HEK293 (cell line): Measurements from ENCODE around the gene NAPG.

ENCODE experiments used
- CTCF ChIA-PET: fragments of 350-600 bp; formaldehyde crosslinking; extraction: SDS; loops from one replicate; lab custom pipeline; 2021; ENCODE audit warnings: antibody characterized with exemption; lab: Yijun Ruan, JAX
- POLR2A ChIA-PET: fragments of 300-600 bp; formaldehyde crosslinking; extraction: SDS; loops from one replicate; lab custom pipeline; 2020; ENCODE audit warnings: antibody characterized with exemption, inconsistent platforms; lab: Yijun Ruan, JAX
- H3K27ac ChIP-seq: fragments of 200-500 bp; sonication (Bioruptor generic); 2 replicates; pipeline ENCODE4 v1.5.1; 2014; ENCODE audit warnings: low read depth, low read length, control low read depth, inconsistent platforms; ENCODE audit errors: extremely low read depth
- H3K36me3 ChIP-seq, 2 experiments: fragments of 200-500 bp in 1 of 2; sonication (Bioruptor generic) in 1 of 2; 1 replicate in 1 of 2; 2 replicates in 1 of 2; pipeline ENCODE4 v1.5.1; 2014 to 2017; ENCODE audit warnings: inconsistent platforms in 2 of 2, low read length in 2 of 2; ENCODE audit not compliant: control insufficient read depth in 2 of 2, insufficient read depth in 1 of 2
- H3K4me1 ChIP-seq: fragments of 200-500 bp; sonication (Bioruptor generic); 2 replicates; pipeline ENCODE4 v1.5.1; 2014; ENCODE audit warnings: mild to moderate bottlenecking, low read length, inconsistent platforms; ENCODE audit not compliant: control insufficient read depth, insufficient read depth
- H3K4me3 ChIP-seq: 2 replicates; pipeline ENCODE4 v1.5.1; 2011; ENCODE audit warnings: low read depth, mild to moderate bottlenecking, control low read depth, low read length, moderate library complexity
- H3K9me3 ChIP-seq: fragments of 200-500 bp; sonication (Bioruptor generic); 2 replicates; pipeline ENCODE4 v1.5.1; 2014; ENCODE audit warnings: low read depth, low read length, inconsistent platforms; ENCODE audit not compliant: control insufficient read depth, insufficient read depth
- OSR2 ChIP-seq: fragments of 450-650 bp; formaldehyde crosslinking; IDR thresholded peaks from 2 replicates; pipeline ENCODE4 v1.5.1; 2016; ENCODE audit warnings: missing biosample characterization, missing genetic modification characterization
- PRDM6 ChIP-seq: fragments of 450-650 bp; formaldehyde crosslinking; IDR thresholded peaks from 2 replicates; pipeline ENCODE4 v1.5.1; 2017; ENCODE audit warnings: missing biosample characterization, missing genetic modification characterization
- SALL2 ChIP-seq: fragments of 450-650 bp; formaldehyde crosslinking; IDR thresholded peaks from 2 replicates; pipeline ENCODE4 v1.5.0; 2017; ENCODE audit warnings: missing biosample characterization, mild to moderate bottlenecking, missing genetic modification characterization, borderline replicate concordance
- ZBTB8A ChIP-seq: fragments of 450-650 bp; formaldehyde crosslinking; IDR thresholded peaks from 2 replicates; pipeline ENCODE4 v1.5.1; 2016; ENCODE audit warnings: missing biosample characterization, missing genetic modification characterization
- ZFP37 ChIP-seq: fragments of 450-650 bp; formaldehyde crosslinking; IDR thresholded peaks from 2 replicates; pipeline ENCODE4 v1.5.1; 2016; ENCODE audit warnings: missing biosample characterization, missing genetic modification characterization
- ZNF10 ChIP-seq: fragments of 450-650 bp; formaldehyde crosslinking; IDR thresholded peaks from 2 replicates; pipeline ENCODE4 v1.5.1; 2017; ENCODE audit warnings: missing biosample characterization, missing genetic modification characterization
- ZNF133 ChIP-seq: fragments of 450-650 bp; formaldehyde crosslinking; IDR thresholded peaks from 2 replicates; pipeline ENCODE4 v1.5.1; 2016; ENCODE audit warnings: missing biosample characterization, missing genetic modification characterization
- ZNF19 ChIP-seq: fragments of 450-650 bp; formaldehyde crosslinking; IDR thresholded peaks from 2 replicates; pipeline ENCODE4; 2016; ENCODE audit warnings: missing biosample characterization, missing genetic modification characterization, low read depth
- ZNF221 ChIP-seq: fragments of 450-650 bp; formaldehyde crosslinking; IDR thresholded peaks from 2 replicates; pipeline ENCODE4 v1.5.1; 2017; ENCODE audit warnings: missing biosample characterization, missing genetic modification characterization, borderline replicate concordance
- ZNF223 ChIP-seq: fragments of 450-650 bp; formaldehyde crosslinking; IDR thresholded peaks from 2 replicates; pipeline ENCODE4 v1.5.1; 2016; ENCODE audit warnings: missing biosample characterization, missing genetic modification characterization
- ZNF280D ChIP-seq: fragments of 450-650 bp; formaldehyde crosslinking; IDR thresholded peaks from 2 replicates; pipeline ENCODE4 v1.5.1; 2016; ENCODE audit warnings: missing biosample characterization, missing genetic modification characterization
- ZNF354C ChIP-seq: fragments of 450-650 bp; formaldehyde crosslinking; IDR thresholded peaks from 2 replicates; pipeline ENCODE4 v1.5.1; 2016; ENCODE audit warnings: missing biosample characterization, missing genetic modification characterization, low read depth, borderline replicate concordance
- ZNF398 ChIP-seq: fragments of 450-650 bp; formaldehyde crosslinking; IDR thresholded peaks from 2 replicates; pipeline ENCODE4 v1.5.1; 2017; ENCODE audit warnings: missing biosample characterization, missing genetic modification characterization
- ZNF544 ChIP-seq: fragments of 450-650 bp; formaldehyde crosslinking; IDR thresholded peaks from 2 replicates; pipeline ENCODE4 v1.5.0; 2017; ENCODE audit warnings: missing biosample characterization, missing genetic modification characterization
- ZNF548 ChIP-seq: fragments of 450-650 bp; formaldehyde crosslinking; IDR thresholded peaks from 2 replicates; pipeline ENCODE4 v1.5.1; 2016; ENCODE audit warnings: missing biosample characterization, missing genetic modification characterization
- ZNF658 ChIP-seq: fragments of 450-650 bp; formaldehyde crosslinking; IDR thresholded peaks from 2 replicates; pipeline ENCODE4; 2016; ENCODE audit warnings: missing biosample characterization, missing genetic modification characterization
- ZNF701 ChIP-seq: fragments of 450-650 bp; formaldehyde crosslinking; IDR thresholded peaks from 2 replicates; pipeline ENCODE4 v1.5.1; 2016; ENCODE audit warnings: missing biosample characterization, missing genetic modification characterization
- ZNF747 ChIP-seq: fragments of 450-650 bp; formaldehyde crosslinking; IDR thresholded peaks from 2 replicates; pipeline ENCODE4 v1.5.1; 2016; ENCODE audit warnings: missing biosample characterization, missing genetic modification characterization
- ZNF785 ChIP-seq: fragments of 450-650 bp; formaldehyde crosslinking; IDR thresholded peaks from 2 replicates; pipeline ENCODE4 v1.5.1; 2016; ENCODE audit warnings: missing biosample characterization, missing genetic modification characterization
- TF ChIP-seq, protein P1 (sequence below): fragments of 450-650 bp; formaldehyde crosslinking; IDR thresholded peaks from 2 replicates; pipeline ENCODE4; 2016; ENCODE audit warnings: missing biosample characterization, missing genetic modification characterization
- TF ChIP-seq, protein P2 (sequence below): fragments of 450-650 bp; formaldehyde crosslinking; IDR thresholded peaks from 2 replicates; pipeline ENCODE4 v1.5.0; 2017; ENCODE audit warnings: missing biosample characterization, missing genetic modification characterization, borderline replicate concordance

The NAPG gene

DNA sequence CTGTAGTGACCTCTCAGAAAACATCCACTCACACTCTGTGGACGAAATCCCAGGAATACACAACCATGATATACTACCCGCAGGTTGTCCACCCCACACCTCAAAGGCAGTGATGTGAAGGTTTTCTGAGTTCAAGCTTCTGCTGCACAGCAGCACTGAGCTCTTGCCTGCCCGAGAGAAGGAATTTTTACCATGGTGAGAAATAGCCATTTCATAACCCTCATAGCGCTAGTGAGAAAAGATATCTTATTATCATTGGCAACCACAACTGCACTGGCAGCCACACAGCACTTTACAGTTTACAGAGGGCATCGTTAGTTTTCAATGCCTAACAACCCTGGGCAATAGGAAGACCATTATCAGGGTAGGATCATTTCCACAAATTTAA lies 36.9 kb downstream of the NAPG start:
- CTCF ChIA-PET = interaction anchor here (0.6 to 1.9 kb wide), 3 partner anchors 9 to 591 kb away, joined by 3 to 5 read pairs (median 3); no protein-coding TSS in a partner anchor
- POLR2A ChIA-PET = no interaction called here

GRCh38 chr18:10563886-10564285 lies 38.1 kb downstream of the NAPG start:
- ChIA-PET CTCF (interaction anchor here (1.9 kb wide), 1 partner anchor 590 kb away, joined by 5 read pairs; no protein-coding TSS in a partner anchor), POLR2A (no interaction called here)
- H3K4me3 ChIP-seq = no peak overlapping the region
- H3K4me1 ChIP-seq = no peaks in the 10 kb centered on the region
- H3K9me3 ChIP-seq = no peaks in the 10 kb centered on the region
- no peaks in the 10 kb centered on the region for H3K36me3 ChIP-seq
- no peak overlapping the region for H3K27ac ChIP-seq
- no peak for TF ChIP-seq OSR2
- TF ChIP-seq SALL2 (tag by site-specific recombination) = no peak
- TF ChIP-seq ZNF398 (tag by site-specific recombination) = no peak
- TF ChIP-seq ZNF223 (tag by site-specific recombination) = no peak
- TF ChIP-seq PRDM6 (tag by site-specific recombination) = no peak
- TF ChIP-seq ZNF19 (tag by site-specific recombination) = no peak
- no peak for TF ChIP-seq ZNF221 (tag by site-specific recombination)
- no peak for TF ChIP-seq ZNF133 (tag by site-specific recombination)
- TF ChIP-seq ZNF701 (tag by site-specific recombination) = no peak
- TF ChIP-seq ZBTB8A (tag by site-specific recombination) = no peak
- no peak for TF ChIP-seq ZNF785 (tag by site-specific recombination)

More for the DNA sequence above, 36.9 kb downstream of the NAPG start:
- no peak overlapping the region for H3K27ac ChIP-seq
- H3K4me1 ChIP-seq = no peaks in the 10 kb centered on the region
- peaks cover 0 to 6% of the 10 kb centered on the region in 2 experiments; a peak in 1 of 3 replicates for H3K36me3 ChIP-seq
- H3K9me3 ChIP-seq = no peaks in the 10 kb centered on the region
- no peak overlapping the region for H3K4me3 ChIP-seq
- no peak for TF ChIP-seq ZNF280D (tag by site-specific recombination)
- TF ChIP-seq ZNF747 (tag by site-specific recombination) = no peak
- no peak for TF ChIP-seq ZNF354C (tag by site-specific recombination)
- no peak for TF ChIP-seq ZNF544 (tag by site-specific recombination)
- TF ChIP-seq, protein P1, sequence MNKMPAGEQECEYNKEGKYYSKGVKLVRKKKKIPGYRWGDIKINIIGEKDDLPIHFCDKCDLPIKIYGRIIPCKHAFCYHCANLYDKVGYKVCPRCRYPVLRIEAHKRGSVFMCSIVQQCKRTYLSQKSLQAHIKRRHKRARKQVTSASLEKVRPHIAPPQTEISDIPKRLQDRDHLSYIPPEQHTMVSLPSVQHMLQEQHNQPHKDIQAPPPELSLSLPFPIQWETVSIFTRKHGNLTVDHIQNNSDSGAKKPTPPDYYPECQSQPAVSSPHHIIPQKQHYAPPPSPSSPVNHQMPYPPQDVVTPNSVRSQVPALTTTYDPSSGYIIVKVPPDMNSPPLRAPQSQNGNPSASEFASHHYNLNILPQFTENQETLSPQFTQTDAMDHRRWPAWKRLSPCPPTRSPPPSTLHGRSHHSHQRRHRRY (tag by site-specific recombination) = no peak
- TF ChIP-seq ZNF658 (tag by site-specific recombination) = no peak
- no peak for TF ChIP-seq ZNF10 (tag by site-specific recombination)
- TF ChIP-seq ZNF548 (tag by site-specific recombination) = no peak
- no peak for TF ChIP-seq ZFP37 (tag by site-specific recombination)
- TF ChIP-seq, protein P2, sequence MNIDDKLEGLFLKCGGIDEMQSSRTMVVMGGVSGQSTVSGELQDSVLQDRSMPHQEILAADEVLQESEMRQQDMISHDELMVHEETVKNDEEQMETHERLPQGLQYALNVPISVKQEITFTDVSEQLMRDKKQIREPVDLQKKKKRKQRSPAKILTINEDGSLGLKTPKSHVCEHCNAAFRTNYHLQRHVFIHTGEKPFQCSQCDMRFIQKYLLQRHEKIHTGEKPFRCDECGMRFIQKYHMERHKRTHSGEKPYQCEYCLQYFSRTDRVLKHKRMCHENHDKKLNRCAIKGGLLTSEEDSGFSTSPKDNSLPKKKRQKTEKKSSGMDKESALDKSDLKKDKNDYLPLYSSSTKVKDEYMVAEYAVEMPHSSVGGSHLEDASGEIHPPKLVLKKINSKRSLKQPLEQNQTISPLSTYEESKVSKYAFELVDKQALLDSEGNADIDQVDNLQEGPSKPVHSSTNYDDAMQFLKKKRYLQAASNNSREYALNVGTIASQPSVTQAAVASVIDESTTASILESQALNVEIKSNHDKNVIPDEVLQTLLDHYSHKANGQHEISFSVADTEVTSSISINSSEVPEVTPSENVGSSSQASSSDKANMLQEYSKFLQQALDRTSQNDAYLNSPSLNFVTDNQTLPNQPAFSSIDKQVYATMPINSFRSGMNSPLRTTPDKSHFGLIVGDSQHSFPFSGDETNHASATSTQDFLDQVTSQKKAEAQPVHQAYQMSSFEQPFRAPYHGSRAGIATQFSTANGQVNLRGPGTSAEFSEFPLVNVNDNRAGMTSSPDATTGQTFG = no peak
